Measurements from ENCODE around the gene TEC. TPM values are rescaled to one million over a fixed set of nuclear protein-coding genes. Genes with fewer than 3 reads are reported as not detected.

The TEC gene
- total and polyA plus RNA-seq, 2 of the 8 experiments (the other 6 are each of a cell fraction or from before 2014, with no cell fraction given), result 0.73 to 1.8 TPM

DNA sequence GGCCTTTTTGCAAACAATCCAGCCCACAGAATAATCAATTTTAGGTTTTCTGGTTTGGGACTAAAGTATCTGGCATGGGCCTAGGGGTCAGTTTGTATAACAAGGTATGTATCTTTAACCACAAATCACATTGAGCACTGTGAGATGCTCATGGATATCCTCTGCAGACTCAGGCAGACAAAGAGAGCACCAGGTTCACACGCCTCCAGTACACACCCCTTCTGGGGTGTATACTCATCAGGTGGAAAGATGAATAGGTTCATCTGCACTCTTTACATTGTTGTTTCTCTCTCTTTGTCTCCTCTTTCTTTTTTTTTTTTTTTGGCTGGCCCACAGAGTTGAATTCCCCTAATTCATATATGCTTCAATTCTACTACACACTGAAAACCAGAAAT is 21.1 kb downstream of the TEC start:
- H4K91ac ChIP-seq (replicated peaks; ENCODE audit: insufficient read length, low read length), result no peak overlapping the region
- ChIA-PET CTCF (ENCODE audit: partially characterized antibody) (no interaction called here), POLR2A (ENCODE audit: partially characterized antibody) (no interaction called here)
- no peaks in the 10 kb centered on the region for H3K9me3 ChIP-seq (ENCODE audit: insufficient read depth in 2 of 2, low read depth in 1 of 2, low read length in 1 of 2)
- H3K4ac ChIP-seq (replicated peaks; ENCODE audit: insufficient read length, low read depth, low read length), result no peak overlapping the region
- no peaks in the 10 kb centered on the region for H3K4me1 ChIP-seq (replicated peaks in 1 of 4; ENCODE audit: control insufficient read depth in 3 of 4, insufficient read depth in 4 of 4, low read length in 3 of 4)
- no peak overlapping the region for H2AFZ ChIP-seq (ENCODE audit: low read length)
- TF ChIP-seq CBX8 (IDR thresholded peaks at IDR 0.05; ENCODE audit: borderline replicate concordance, low read depth, low read length), result no peak
- no peak for TF ChIP-seq GABPA (IDR thresholded peaks at IDR 0.05; ENCODE audit: borderline replicate concordance, insufficient read depth, low read length)
- TF ChIP-seq BCL11A (IDR thresholded peaks at IDR 0.05; ENCODE audit: low read depth in 2 of 2, low read length in 2 of 2), result no peak
- TF ChIP-seq SP4 (IDR thresholded peaks at IDR 0.05; ENCODE audit: low read length), result no peak
- TF ChIP-seq CHD1 (IDR thresholded peaks at IDR 0.05; ENCODE audit: low read depth, low read length), result no peak
- TF ChIP-seq TAF7 (optimal IDR thresholded peaks at IDR 0.05; ENCODE audit: borderline replicate concordance, low read depth, low read length), result no peak
- no peak for TF ChIP-seq TEAD4 (IDR thresholded peaks at IDR 0.05; ENCODE audit: low read depth, low read length)
- no peak for TF ChIP-seq BRCA1 (IDR thresholded peaks at IDR 0.05; ENCODE audit: low read depth, low read length)
- 80% methylated on average over 1 of the region's 1 CpG; no CpG with 5 or more reads in 1 of the 2 experiments for WGBS, 2 experiments (ENCODE audit: extremely low coverage in 1 of 2, insufficient coverage in 1 of 2, insufficient read length in 1 of 2, insufficient replicate concordance in 2 of 2, low coverage in 1 of 2, low lambda C conversion rate in 2 of 2, missing lambda C conversion rate in 1 of 2)
- H4K5ac ChIP-seq (ENCODE audit: insufficient read length, low read depth, low read length), result no peak overlapping the region
- H2BK12ac ChIP-seq (ENCODE audit: low read depth, low read length), result no peak overlapping the region
- no peak overlapping the region for H3K9ac ChIP-seq (replicated peaks in 1 of 4; ENCODE audit: extremely low read depth in 1 of 4, low read depth in 3 of 4, low read length in 3 of 4)
- no peak overlapping the region for H2BK20ac ChIP-seq (ENCODE audit: low read length)
- H2AK5ac ChIP-seq (ENCODE audit: low read depth, low read length), result no peak overlapping the region
- H3K27ac ChIP-seq (ENCODE audit: low read depth, low read length), result no peak overlapping the region
- H3K79me2 ChIP-seq (ENCODE audit: control insufficient read depth in 1 of 2, insufficient read depth in 2 of 2, low read length in 2 of 2), result no peaks in the 10 kb centered on the region
- no peak overlapping the region for H2BK5ac ChIP-seq (ENCODE audit: low read depth, low read length)
- FAIRE-seq, result no peak
- H3K23ac ChIP-seq (ENCODE audit: insufficient read length), result no peak overlapping the region
- no peak overlapping the region for H3K18ac ChIP-seq (ENCODE audit: extremely low read depth, low read length)
- no peak overlapping the region for H4K8ac ChIP-seq (ENCODE audit: extremely low read depth, insufficient read depth, low read length)
- DNase-seq (ENCODE audit: low read depth in 1 of 2, low spot score in 2 of 2), result no peak
- no peak overlapping the region for H2BK120ac ChIP-seq (replicated peaks; ENCODE audit: low read depth, low read length)
- no peak overlapping the region for H3K4me2 ChIP-seq (ENCODE audit: insufficient read depth in 1 of 2, low read depth in 2 of 2, low read length in 2 of 2)
- no peak overlapping the region for H3K14ac ChIP-seq (ENCODE audit: insufficient read length)
- no peaks in the 10 kb centered on the region; the same call in 1 of the 2 replicates for H3K79me1 ChIP-seq (ENCODE audit: low read depth, low read length)
- no peaks in the 10 kb centered on the region for H3K23me2 ChIP-seq (ENCODE audit: low read depth, low read length)
- no peaks in the 10 kb centered on the region for H3K27me3 ChIP-seq (replicated peaks in 1 of 4; ENCODE audit: control insufficient read depth in 3 of 4, extremely low read depth in 1 of 4, insufficient read depth in 3 of 4, low read length in 3 of 4)
- no peaks in the 10 kb centered on the region for H3K36me3 ChIP-seq (ENCODE audit: control insufficient read depth in 2 of 4, insufficient read depth in 4 of 4, low read length in 3 of 4)
- H2BK15ac ChIP-seq (ENCODE audit: low read length), result no peak overlapping the region
- H4K20me1 ChIP-seq (replicated peaks in 1 of 2; ENCODE audit: control insufficient read depth in 1 of 2, insufficient read depth in 2 of 2, low read length in 2 of 2), result no peaks in the 10 kb centered on the region
- no peak overlapping the region for H3K56ac ChIP-seq (replicated peaks; ENCODE audit: insufficient read length, low read depth, low read length)
- H3K4me3 ChIP-seq (ENCODE audit: extremely low read depth in 1 of 4, insufficient read depth in 2 of 4, low read depth in 3 of 4, low read length in 4 of 4), result no peak overlapping the region

All from H1 (cell line).